ENCODE measurements around the gene TFDP2. TPM values are rescaled to one million over a fixed set of nuclear protein-coding genes. Genes with fewer than 3 reads are reported as not detected.

TFDP2 gene
- total RNA-seq, 2 experiments from 2014 or later = 27.4 to 27.8 TPM

DNA sequence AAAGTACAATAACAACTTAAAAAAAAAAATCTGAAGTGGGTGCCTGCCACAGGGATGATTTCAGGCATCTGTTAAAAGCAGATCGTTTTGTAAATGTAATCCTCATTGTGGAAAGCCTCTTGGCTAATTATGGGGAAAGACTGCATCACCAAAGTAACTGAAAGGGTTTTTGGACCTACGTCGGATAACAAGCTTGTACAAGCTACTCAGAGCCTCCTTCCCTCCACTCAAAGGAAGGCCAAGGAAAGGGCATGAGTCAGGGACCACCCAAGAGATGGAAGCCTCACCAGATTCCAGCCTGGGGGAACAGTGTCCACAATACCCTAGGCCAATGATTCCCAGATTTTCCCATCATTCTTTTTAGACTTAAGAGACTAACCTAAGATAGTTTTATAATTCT, 188.6 kb downstream of the TFDP2 start:
- no peak overlapping the region for H3K4me3 Mint-ChIP-seq
- CTCF ChIA-PET = interaction anchor here (1.1 kb wide), 1 partner anchor 322 kb away, joined by 3 read pairs; no protein-coding TSS in a partner anchor
- TF ChIP-seq, protein P1, sequence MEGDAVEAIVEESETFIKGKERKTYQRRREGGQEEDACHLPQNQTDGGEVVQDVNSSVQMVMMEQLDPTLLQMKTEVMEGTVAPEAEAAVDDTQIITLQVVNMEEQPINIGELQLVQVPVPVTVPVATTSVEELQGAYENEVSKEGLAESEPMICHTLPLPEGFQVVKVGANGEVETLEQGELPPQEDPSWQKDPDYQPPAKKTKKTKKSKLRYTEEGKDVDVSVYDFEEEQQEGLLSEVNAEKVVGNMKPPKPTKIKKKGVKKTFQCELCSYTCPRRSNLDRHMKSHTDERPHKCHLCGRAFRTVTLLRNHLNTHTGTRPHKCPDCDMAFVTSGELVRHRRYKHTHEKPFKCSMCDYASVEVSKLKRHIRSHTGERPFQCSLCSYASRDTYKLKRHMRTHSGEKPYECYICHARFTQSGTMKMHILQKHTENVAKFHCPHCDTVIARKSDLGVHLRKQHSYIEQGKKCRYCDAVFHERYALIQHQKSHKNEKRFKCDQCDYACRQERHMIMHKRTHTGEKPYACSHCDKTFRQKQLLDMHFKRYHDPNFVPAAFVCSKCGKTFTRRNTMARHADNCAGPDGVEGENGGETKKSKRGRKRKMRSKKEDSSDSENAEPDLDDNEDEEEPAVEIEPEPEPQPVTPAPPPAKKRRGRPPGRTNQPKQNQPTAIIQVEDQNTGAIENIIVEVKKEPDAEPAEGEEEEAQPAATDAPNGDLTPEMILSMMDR (IDR thresholded peaks at IDR 0.05) = no peak

GRCh38 chr3:141959589-141960554, 189.5 kb downstream of the TFDP2 start:
- POLR2A ChIA-PET = interaction anchor here (0.6 kb wide), 1 partner anchor 54 kb away, joined by 3 read pairs; no protein-coding TSS in a partner anchor
- TF ChIP-seq, protein P1 (IDR thresholded peaks at IDR 0.05) = no peak
- ATAC-seq (no peak), DNase-seq (no peak)
- Mint-ChIP-seq H3K4me3 (no peak overlapping the region), H3K36me3 (ENCODE audit: low read depth) (no peaks in the 10 kb centered on the region), H3K27ac (no peak overlapping the region), H3K4me1 (ENCODE audit: low read depth) (peaks cover 5% of the 10 kb centered on the region), H3K9me3 (no peaks in the 10 kb centered on the region), H3K27me3 (no peaks in the 10 kb centered on the region)
- intact Hi-C loops (cut with micrococcal nuclease) = loop anchor here (5.0 kb wide), 1 partner anchor 322 kb away; no protein-coding TSS in a partner anchor
- CTCF ChIA-PET = no interaction called here

More for the DNA sequence above, 188.6 kb downstream of the TFDP2 start:
- no peak for ATAC-seq
- POLR2A ChIA-PET = interaction anchor here (1.1 kb wide), 1 partner anchor 184 kb away, joined by 3 read pairs; no protein-coding TSS in a partner anchor
- Mint-ChIP-seq H3K4me1 (ENCODE audit: low read depth) (no peaks in the 10 kb centered on the region), H3K27ac (no peak overlapping the region), H3K9me3 (no peaks in the 10 kb centered on the region), H3K27me3 (no peaks in the 10 kb centered on the region), H3K36me3 (ENCODE audit: low read depth) (no peaks in the 10 kb centered on the region)
- no peak for DNase-seq
- intact Hi-C loops (cut with micrococcal nuclease) = loop anchor here (5.0 kb wide), 1 partner anchor 322 kb away; no protein-coding TSS in a partner anchor

GRCh38 chr3:141955175-141955574, 194.2 kb downstream of the TFDP2 start:
- Mint-ChIP-seq H3K4me3 (no peak overlapping the region), H3K9me3 (no peaks in the 10 kb centered on the region), H3K27ac (no peak overlapping the region), H3K36me3 (ENCODE audit: low read depth) (peaks cover under 1% of the 10 kb centered on the region), H3K27me3 (no peaks in the 10 kb centered on the region), H3K4me1 (ENCODE audit: low read depth) (peaks cover 7% of the 10 kb centered on the region)
- CTCF ChIA-PET = interaction anchor here (1.1 kb wide), 1 partner anchor 85 kb away, joined by 4 read pairs; no protein-coding TSS in a partner anchor
- POLR2A ChIA-PET = no interaction called here
- DNase-seq = no peak
- intact Hi-C loops (cut with micrococcal nuclease) = no loop called here
- ATAC-seq = no peak
- TF ChIP-seq, protein P1 (IDR thresholded peaks at IDR 0.05) = no peak

GRCh38 chr3:141952611-141953010, 196.7 kb downstream of the TFDP2 start:
- Mint-ChIP-seq H3K4me1 (ENCODE audit: low read depth) (peaks cover 11% of the 10 kb centered on the region), H3K4me3 (no peak overlapping the region), H3K36me3 (ENCODE audit: low read depth) (peaks cover 2% of the 10 kb centered on the region), H3K27ac (no peak overlapping the region), H3K27me3 (no peaks in the 10 kb centered on the region), H3K9me3 (no peaks in the 10 kb centered on the region)
- TF ChIP-seq, protein P1 (IDR thresholded peaks at IDR 0.05) = no peak
- ChIA-PET CTCF (interaction anchor here (1.1 kb wide), 1 partner anchor 28 kb away, joined by 4 read pairs; no protein-coding TSS in a partner anchor), POLR2A (no interaction called here)
- intact Hi-C loops (cut with micrococcal nuclease) = no loop called here
- ATAC-seq (no peak), DNase-seq (no peak)

Measured in activated CD8-positive, alpha-beta T cell treated with anti-CD3 and anti-CD28 coated beads for 36 hours (primary cell).